ENCODE results near the gene HMHB1.

- TF ChIP-seq CTCF (IDR thresholded peaks at IDR 0.05) (no peak), POLR2A (IDR thresholded peaks at IDR 0.05) (no peak)
Observed at GRCh38 chr5:143819716-143820115, 7.8 kb downstream of the HMHB1 start.

Data from thyroid gland (tissue), 4 donors.